ENCODE data around the gene LRP2BP. TPM values are rescaled to one million over a fixed set of nuclear protein-coding genes. Genes with fewer than 3 reads are reported as not detected.

Gene LRP2BP
- polyA plus RNA-seq, 2 of the 4 experiments (the other 2 are of a cell fraction), result 0.23 to 0.37 TPM

- Histone ChIP-seq H3K27ac (no peak overlapping the region), H3K4me2 (no peak overlapping the region), H3K4me1 (no peaks in the 10 kb centered on the region), H3K9me3 (no peaks in the 10 kb centered on the region), H3K4me3 (no peak overlapping the region)
- ATAC-seq (no peak), DNase-seq (ENCODE audit: low read depth in 1 of 2, low spot score in 1 of 2) (no peak), FAIRE-seq (no peak)
- WGBS (ENCODE audit: missing lambda C conversion rate), result 81% methylated on average over 5 of the region's 5 CpGs
- POLR2A ChIA-PET, result no interaction called here
- CTCF ChIA-PET, result interaction anchor here (1.4 kb wide), 1 partner anchor 9 kb away, joined by 4 read pairs; no protein-coding TSS in a partner anchor
- TF ChIP-seq MAZ (IDR thresholded peaks at IDR 0.05; ENCODE audit: borderline replicate concordance, low read depth, low read length) (no peak), FOXS1 (CRISPR knock-in tag; IDR thresholded peaks at IDR 0.05) (no peak), ZNF302 (CRISPR knock-in tag; IDR thresholded peaks at IDR 0.05) (no peak), REST (IDR thresholded peaks at IDR 0.05) (no peak), TFCP2L1 (CRISPR knock-in tag; IDR thresholded peaks at IDR 0.05) (no peak), RNF2 (IDR thresholded peaks at IDR 0.05; ENCODE audit: borderline replicate concordance, low read depth) (no peak), JUNB (IDR thresholded peaks at IDR 0.05) (no peak), NPAS2 (CRISPR knock-in tag; IDR thresholded peaks at IDR 0.05; ENCODE audit: borderline replicate concordance) (no peak), EHF (CRISPR knock-in tag; IDR thresholded peaks at IDR 0.05) (no peak), PHF8 (IDR thresholded peaks at IDR 0.05; ENCODE audit: borderline replicate concordance, low read depth) (no peak)
Observed at GRCh38 chr4:185412412-185412811, 16.7 kb upstream of the LRP2BP start.

- no peak overlapping the region for H3K4me3 ChIP-seq
- no peak overlapping the region for H3K27ac ChIP-seq
- no peaks in the 10 kb centered on the region for H3K4me1 ChIP-seq
- no peak for DNase-seq (ENCODE audit: low read depth in 1 of 2, low spot score in 1 of 2)
- ChIA-PET POLR2A (no interaction called here), CTCF (no interaction called here)
- WGBS (ENCODE audit: missing lambda C conversion rate), result 89% methylated on average over 5 of the region's 5 CpGs
- no peaks in the 10 kb centered on the region for H3K9me3 ChIP-seq
- H3K4me2 ChIP-seq, result no peak overlapping the region
- FAIRE-seq, result no peak
- TF ChIP-seq CBX8 (IDR thresholded peaks at IDR 0.05) (no peak), EHMT2 (IDR thresholded peaks at IDR 0.05; ENCODE audit: low read depth) (no peak), ZFP36 (IDR thresholded peaks at IDR 0.05; ENCODE audit: borderline replicate concordance, partially characterized antibody) (no peak), PBX3 (IDR thresholded peaks at IDR 0.05) (no peak), POLR2A (IDR thresholded peaks at IDR 0.05; ENCODE audit: low read length) (no peak), MAFK (IDR thresholded peaks at IDR 0.05; ENCODE audit: partially characterized antibody) (no peak), SREBF2 (IDR thresholded peaks at IDR 0.05) (no peak), EP300 (IDR thresholded peaks at IDR 0.05) (no peak), MAZ (IDR thresholded peaks at IDR 0.05; ENCODE audit: borderline replicate concordance, low read depth, low read length) (no peak), HDAC2 (IDR thresholded peaks at IDR 0.05) (no peak), RNF2 (IDR thresholded peaks at IDR 0.05; ENCODE audit: borderline replicate concordance, low read depth) (no peak), POLR2AphosphoS2 (conservative IDR thresholded peaks at IDR 0.05; ENCODE audit: low read length) (no peak), CTCF (IDR thresholded peaks at IDR 0.05) (no peak)
- ATAC-seq, result no peak
Observed at GRCh38 chr4:185411849-185412248, 16.1 kb upstream of the LRP2BP start.
